GM19099 (cell line): Measurements from ENCODE around the gene AGFG1.

ENCODE experiments used
- POLR2A ChIP-seq: IDR thresholded peaks from 3 replicates; pipeline ENCODE4 v1.6.1; 2011; ENCODE audit warnings: low read depth; ENCODE audit not compliant: insufficient read length; ENCODE audit errors: extremely low read depth

AGFG1 gene

GRCh38 chr2:227529871-227530270, 57.9 kb downstream of the AGFG1 start:
- TF ChIP-seq POLR2A, result no peak

- TF ChIP-seq POLR2A, result no peak
Measured at GRCh38 chr2:227534714-227535113, 62.8 kb downstream of the AGFG1 start.

GRCh38 chr2:227536445-227536844, 64.5 kb downstream of the AGFG1 start:
- no peak for TF ChIP-seq POLR2A

- TF ChIP-seq POLR2A, result no peak
Measured at GRCh38 chr2:227539465-227539956, 67.6 kb downstream of the AGFG1 start.

GRCh38 chr2:227545990-227546389, 74.0 kb downstream of the AGFG1 start:
- no peak for TF ChIP-seq POLR2A

GRCh38 chr2:227551836-227552235, 79.9 kb downstream of the AGFG1 start:
- no peak for TF ChIP-seq POLR2A

GRCh38 chr2:227562581-227562980, 90.6 kb downstream of the AGFG1 start:
- TF ChIP-seq POLR2A, result no peak

GRCh38 chr2:227565080-227565479, 93.1 kb downstream of the AGFG1 start:
- no peak for TF ChIP-seq POLR2A

GRCh38 chr2:227566012-227566411, 94.1 kb downstream of the AGFG1 start:
- no peak for TF ChIP-seq POLR2A

- TF ChIP-seq POLR2A, result no peak
Measured at GRCh38 chr2:227568852-227569169, 96.9 kb downstream of the AGFG1 start.

- no peak for TF ChIP-seq POLR2A
Measured at GRCh38 chr2:227570615-227571014, 98.7 kb downstream of the AGFG1 start.

- TF ChIP-seq POLR2A, result no peak
Measured at GRCh38 chr2:227576110-227576509, 104.2 kb downstream of the AGFG1 start.

- TF ChIP-seq POLR2A, result no peak
Measured at GRCh38 chr2:227576812-227577211, 104.9 kb downstream of the AGFG1 start.

- TF ChIP-seq POLR2A, result no peak
Measured at GRCh38 chr2:227577555-227577954, 105.6 kb downstream of the AGFG1 start.

- no peak for TF ChIP-seq POLR2A
Measured at GRCh38 chr2:227578642-227579041, 106.7 kb downstream of the AGFG1 start.

GRCh38 chr2:227579791-227580190, 107.8 kb downstream of the AGFG1 start:
- no peak for TF ChIP-seq POLR2A

- TF ChIP-seq POLR2A, result no peak
Measured at GRCh38 chr2:227582369-227582768, 110.4 kb downstream of the AGFG1 start.
